VCaP (cell line): ENCODE measurements around the gene CD1D.

Source experiments
- H3K27ac ChIP-seq: fragments of 450-650 bp; 2 replicates; pipeline ENCODE4 v1.5.1; 2017
- CTCF ChIP-seq: fragments of 450-650 bp; conservative IDR thresholded peaks from 2 replicates; pipeline ENCODE4 v1.5.1; 2017; ENCODE audit warnings: mild to moderate bottlenecking, moderate library complexity

The CD1D gene

GRCh38 chr1:158177700-158178450, 2.8 kb upstream of the CD1D start:
- no peak overlapping the region for H3K27ac ChIP-seq

GRCh38 chr1:158179301-158180041, 1.2 kb upstream of the CD1D start:
- no peak for TF ChIP-seq CTCF
- no peak overlapping the region for H3K27ac ChIP-seq

More at GRCh38 chr1:158177700-158178450, 2.8 kb upstream of the CD1D start:
- TF ChIP-seq CTCF = no peak

GRCh38 chr1:158181577-158181922, 855 bp downstream of the CD1D start:
- no peak overlapping the region for H3K27ac ChIP-seq
- no peak for TF ChIP-seq CTCF

GRCh38 chr1:158185770-158186169, 5.1 kb downstream of the CD1D start:
- no peak overlapping the region for H3K27ac ChIP-seq
- no peak for TF ChIP-seq CTCF

- no peak overlapping the region for H3K27ac ChIP-seq
- no peak for TF ChIP-seq CTCF
These were observed 5.5 kb downstream of the CD1D start for GRCh38 chr1:158186180-158186579.

- no peak overlapping the region for H3K27ac ChIP-seq
- TF ChIP-seq CTCF = no peak
These were observed 7.9 kb downstream of the CD1D start for GRCh38 chr1:158188611-158189010.

- H3K27ac ChIP-seq = no peak overlapping the region
- TF ChIP-seq CTCF = no peak
These were observed 8.9 kb downstream of the CD1D start for GRCh38 chr1:158189624-158190023.
